ENCODE measurements around the gene ARHGAP10.

ARHGAP10 gene

DNA sequence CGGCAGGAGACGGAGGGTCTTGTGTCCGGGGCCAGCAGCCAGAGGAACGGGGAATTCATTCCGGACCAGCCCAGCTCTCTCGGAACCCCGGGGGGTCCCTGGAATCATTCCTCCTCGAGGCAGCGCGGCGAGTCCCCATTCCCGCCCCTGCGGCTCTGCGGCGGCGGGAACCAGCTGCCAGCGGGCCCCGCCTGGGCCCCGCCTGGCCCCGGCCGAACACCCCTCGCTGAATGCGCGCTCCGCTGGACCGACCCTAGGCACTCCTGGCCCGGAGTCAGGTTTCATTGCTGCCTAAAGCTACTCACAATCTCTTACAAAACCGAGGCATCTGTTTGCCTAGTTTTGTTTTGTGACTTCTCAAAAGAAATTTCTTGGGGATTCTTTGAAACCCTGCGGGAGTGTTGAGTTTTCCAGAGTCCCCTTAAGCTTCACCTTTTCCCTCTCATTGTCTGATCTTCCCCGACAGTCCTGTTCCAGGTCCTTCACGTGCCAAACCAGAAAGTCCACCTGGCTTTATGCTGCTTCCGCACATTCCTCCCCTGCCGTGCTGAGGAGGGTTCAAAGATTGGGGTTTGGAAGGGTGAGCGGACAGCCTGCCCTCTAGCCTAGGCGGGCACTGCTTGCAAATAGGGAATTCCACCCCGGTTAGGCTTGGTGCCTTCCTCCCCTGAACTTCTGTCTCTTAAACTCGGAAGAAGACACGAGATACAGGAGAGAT, 789 bp downstream of the ARHGAP10 start:
- DNase-seq (ENCODE audit: low spot score), result no peak

DNA sequence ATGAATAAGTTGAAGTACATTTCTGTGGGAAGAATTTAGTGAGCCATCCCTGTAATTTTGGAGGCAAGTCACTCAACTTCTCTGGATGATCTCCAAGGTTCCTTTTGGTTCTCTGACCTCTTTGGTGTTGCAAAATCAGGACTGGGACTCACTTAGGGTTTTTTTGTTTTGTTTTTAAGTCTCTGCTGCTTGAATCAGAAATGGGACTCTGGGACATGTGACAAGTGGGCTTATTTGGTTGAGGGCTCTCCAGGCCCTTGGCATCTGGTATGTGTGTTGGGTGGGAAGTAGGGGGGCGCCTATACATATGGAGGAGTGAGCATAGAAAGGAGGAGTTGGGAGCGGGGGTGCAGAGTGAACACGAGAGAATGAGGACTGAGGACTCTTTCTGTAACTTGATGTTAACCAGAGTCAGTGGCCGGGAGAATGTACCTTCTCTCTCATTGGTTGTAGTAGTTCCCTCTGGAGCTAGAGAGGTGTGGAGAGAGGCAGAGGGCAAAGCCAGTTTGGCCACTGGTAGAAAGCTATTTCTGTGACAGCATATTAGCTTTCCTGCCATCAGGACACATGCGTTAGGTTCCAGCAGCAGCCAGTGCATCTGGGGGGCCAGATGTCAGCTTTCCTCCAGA, 1.9 kb downstream of the ARHGAP10 start:
- no peak for DNase-seq (ENCODE audit: low spot score)

DNA sequence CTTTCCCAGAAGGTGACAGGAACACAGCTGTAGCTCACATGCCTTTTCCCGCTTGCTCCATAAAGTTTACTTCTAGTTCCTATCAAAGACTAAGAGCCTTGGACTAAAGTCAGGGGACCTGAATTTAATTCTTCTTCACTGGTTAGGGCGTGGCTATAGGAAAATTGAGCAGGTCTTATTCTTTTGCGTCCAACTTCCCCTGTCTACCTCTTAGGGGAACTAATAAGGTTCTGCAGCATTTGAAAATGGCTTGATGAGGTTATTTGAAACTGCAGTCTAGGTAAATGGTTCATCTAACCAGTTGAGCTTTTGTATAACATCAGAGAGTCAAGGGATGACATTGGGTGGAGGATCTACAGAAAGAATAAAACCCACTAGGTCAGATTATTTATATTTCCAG, 2.6 kb downstream of the ARHGAP10 start:
- DNase-seq (ENCODE audit: low spot score), result no peak

DNA sequence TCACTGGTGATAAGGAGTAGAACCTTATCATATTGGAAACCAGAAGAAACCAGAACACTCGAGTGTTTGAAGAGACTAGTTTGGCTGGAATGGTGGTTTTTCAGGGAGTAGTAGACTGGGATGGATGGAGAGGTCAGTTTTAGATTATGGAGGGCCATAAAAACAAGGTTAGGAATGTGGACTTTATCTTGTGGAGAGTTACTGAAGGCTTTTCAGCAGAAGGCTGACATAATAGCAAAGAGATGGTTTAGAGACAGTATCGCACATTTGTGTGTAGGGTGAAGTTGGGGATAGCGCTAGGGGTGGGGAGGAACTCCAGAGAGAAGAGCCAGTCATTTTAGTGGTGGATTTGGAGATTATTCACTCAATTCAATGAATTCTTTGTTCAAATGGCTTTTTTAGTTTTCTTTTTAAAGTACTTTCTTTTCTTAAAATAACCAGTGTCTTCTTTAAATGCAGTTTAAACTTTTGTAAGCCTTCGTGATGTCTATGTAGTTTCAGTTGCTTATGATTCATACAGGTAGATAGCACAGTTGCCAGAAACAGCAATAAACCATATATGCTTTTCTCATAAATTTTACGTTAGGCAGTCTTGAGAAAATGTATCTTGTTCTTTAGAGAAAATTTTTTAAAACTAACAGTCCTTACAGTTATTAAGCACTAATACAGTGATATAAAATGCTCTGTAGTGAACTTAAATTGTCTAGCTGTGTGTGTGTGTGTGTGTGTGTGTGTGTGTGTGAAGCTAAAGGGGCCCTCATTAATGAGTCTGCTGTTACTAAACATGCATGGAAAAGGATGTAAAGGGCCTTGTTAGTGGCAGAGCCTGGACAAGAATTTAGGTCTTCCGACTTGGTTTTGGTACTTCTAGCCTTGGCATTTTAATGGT, 3.8 kb downstream of the ARHGAP10 start:
- no peak for DNase-seq (ENCODE audit: low spot score)

DNA sequence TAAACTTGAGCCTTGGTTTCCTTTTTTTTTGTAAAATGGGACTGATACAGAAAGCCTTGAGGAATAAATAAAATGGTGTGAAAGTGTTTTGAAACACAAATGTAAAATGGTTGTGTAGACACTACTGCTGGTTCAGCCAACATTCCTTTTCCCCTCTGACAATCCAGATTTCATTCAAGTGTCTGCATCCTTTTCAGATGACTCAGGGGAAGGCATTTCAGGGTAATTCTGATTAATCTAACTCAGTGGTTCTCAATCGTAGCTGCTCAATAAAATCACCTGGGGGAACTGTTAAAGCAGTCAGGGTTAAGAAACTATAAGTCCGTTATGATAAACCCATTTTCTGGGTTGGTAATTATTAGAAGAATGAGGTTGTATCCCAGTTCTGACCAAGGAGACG, 4.6 kb downstream of the ARHGAP10 start:
- DNase-seq (ENCODE audit: low spot score), result no peak

DNA sequence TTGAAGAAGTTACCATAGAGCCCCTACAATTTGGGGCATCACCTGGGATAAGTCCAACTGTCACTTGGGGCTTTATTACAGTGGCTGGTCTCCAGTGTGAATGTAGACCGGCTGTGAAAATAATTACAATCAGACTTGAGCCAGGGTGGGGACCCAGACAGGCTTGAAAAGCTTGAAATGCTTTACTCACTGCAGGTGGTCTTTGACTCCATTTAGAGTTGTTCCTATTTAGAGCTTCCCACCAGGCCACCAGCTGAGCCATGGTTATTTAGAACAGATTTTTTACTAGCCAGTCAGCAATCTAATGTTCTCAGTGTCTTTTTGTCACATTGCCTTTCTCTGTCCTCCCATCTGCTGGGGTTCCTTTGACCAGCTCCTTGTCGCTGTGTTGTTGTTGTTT, 5.7 kb downstream of the ARHGAP10 start:
- no peak for DNase-seq (ENCODE audit: low spot score)

DNA sequence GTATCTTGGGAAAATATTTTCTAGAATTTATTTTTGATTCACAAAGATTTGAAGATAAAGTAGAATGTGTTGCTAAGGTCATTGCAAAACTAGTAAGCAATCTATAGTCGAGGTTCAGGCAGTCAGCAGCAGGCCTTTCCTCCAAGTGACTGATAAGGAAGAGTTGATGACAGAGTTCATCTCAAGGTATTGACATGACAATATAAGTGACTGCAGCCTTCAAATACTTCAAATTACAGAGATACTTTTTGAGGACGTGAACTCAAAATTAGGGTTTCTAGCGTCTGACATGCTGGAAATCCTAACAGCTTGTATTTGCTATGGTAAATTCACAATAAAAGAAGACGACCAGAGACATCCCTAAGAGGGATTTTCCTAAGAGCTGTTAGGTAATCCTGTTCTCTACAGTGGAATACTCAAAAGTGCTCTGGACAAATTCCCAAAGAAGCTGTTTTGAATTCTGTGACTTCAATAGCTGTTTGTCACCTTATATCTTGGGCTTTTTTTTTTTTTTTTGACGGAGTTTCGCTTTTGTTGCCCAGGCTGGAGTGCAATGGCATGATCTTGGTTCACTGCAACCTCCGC, 7.4 kb downstream of the ARHGAP10 start:
- DNase-seq (ENCODE audit: low spot score), result no peak

DNA sequence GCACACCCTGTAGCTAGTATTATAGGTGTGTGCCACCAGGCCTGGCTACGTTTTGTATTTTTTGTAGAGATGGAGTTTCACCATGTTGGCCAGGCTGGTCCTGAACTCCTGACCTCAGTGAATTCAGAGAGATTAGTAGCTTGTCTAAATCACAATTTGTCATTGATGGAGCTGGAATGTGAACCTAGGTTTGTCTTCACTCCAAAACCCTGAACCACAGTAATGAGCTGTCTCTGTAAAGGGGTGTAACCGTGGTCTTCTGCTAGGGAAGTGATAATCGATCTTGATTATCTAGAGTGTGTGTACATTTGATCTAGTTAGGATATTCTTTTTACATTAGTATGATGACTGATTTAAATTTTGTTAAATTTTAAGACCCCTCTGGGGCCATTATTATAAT, 8.3 kb downstream of the ARHGAP10 start:
- no peak for DNase-seq (ENCODE audit: low spot score)

DNA sequence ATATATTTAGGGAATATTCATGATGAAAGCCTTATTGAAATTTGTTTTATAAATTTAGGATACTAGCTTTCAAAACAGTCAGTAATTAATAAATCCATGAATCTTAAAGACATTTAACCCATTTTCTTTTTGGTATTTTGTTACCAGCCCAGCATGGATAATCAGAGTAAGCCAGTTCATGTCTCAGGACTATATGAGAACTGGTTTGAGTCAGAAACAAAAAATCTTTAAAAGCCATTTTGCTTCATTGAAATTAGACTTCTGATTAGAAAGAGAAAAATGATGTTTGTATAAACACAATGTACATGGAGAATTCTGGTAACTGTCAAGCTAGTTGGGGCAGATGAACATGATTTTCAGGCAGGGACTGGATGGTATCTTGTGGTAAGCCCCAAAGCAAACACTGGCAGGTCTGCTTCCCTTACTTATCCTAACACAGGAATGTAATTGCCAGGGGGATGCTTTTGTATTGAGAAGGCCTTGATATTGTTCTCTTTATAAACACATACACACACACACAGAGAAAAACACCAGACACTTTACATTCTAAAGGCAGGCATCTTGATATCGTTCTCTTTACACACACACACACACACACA, 9.4 kb downstream of the ARHGAP10 start:
- DNase-seq (ENCODE audit: low spot score), result no peak

DNA sequence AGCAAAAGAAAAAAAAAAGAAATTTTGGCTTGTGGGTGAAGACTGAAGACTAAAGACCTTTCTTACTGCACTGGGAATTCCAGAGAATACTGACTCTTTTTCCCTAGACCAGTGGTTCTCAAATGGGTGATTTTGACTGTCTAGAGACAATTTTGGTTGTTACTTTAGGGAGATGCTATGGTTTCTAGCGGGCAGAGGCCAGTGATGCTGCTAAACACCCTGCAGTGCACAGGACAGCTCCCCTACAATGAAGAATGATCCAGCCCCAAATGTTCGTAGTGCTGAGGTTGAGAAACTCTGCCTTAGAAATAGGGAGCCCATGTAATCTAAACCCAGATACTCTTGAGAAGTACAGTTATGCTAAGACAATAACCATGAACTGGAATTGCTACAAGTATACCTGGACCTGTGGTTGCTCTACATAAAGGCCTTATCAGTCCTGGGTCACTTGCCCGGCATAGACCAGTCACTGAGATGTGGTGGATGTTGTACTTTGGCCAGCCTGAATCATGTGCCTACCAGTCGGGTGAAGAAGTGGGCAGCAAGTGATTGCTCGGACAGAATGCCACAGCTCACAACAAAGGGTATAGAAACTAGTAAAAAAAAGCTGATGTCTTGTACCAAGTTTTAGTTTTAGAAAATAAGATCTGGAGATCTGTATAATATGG, 16.0 kb downstream of the ARHGAP10 start:
- no peak for DNase-seq (ENCODE audit: low spot score)

DNA sequence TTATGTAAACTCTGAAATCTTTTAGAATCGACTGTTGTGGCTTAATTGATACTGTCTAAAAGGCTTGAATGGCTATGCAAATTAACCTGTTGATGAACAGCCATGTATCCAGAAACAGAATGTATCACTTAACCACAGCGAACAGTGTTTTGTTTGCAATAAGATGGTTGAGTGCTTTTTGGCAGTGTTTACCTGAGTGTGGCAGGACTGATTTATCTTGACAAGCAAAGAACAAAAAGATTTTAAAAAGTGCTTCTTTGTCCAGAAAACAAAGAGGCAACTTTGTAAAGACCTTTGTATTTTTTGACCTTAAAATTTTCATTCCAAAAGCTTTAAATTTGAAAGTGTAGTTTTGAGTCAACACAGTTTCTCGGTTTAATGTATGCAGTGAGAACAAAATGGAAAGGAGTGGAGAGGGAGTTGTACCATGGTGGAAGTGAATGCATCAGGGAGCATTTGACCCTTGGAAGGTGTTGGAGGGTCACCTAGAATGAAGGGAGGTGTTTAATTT, 18.0 kb downstream of the ARHGAP10 start:
- no peak for DNase-seq (ENCODE audit: low spot score)

DNA sequence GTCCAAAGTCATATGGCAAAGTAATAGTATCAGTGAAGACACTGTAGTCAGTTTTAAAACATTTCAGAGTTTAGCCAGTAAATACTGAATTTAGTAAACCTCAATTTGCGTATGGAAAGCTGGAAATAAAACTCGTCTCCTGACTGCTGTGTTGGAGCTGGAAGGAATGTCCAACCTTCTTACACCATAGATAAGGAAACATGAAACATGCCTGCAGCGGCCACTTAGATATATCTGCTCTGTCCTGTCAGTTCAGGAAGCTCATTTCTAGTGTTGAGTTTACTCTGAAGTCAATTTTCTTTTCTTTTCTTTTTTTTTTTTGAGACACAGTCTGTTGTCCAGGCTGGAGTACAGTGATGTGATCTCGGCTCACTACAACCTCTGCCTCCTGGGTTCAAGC, 21.2 kb downstream of the ARHGAP10 start:
- DNase-seq (ENCODE audit: low spot score), result no peak

DNA sequence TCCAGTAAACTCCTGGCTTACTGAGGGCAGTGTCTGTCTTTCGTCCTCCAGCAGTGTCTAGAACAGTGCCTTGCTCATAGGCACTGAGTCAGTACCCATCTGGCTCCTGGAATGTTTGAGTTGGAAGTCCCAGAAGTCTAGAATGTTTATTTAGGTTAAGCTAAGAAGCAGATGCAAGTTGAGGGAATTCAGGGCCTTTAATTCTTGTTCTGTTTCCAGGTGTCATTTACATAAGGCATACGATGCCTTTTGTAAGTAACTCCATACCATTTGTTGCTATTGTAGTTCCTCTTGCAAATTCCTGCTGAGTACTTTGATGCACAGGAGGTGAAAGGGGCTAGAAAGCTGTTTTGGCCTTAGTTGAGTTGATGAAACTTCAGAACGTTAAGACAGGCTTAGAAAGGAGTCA, 22.2 kb downstream of the ARHGAP10 start:
- DNase-seq (ENCODE audit: low spot score), result no peak

DNA sequence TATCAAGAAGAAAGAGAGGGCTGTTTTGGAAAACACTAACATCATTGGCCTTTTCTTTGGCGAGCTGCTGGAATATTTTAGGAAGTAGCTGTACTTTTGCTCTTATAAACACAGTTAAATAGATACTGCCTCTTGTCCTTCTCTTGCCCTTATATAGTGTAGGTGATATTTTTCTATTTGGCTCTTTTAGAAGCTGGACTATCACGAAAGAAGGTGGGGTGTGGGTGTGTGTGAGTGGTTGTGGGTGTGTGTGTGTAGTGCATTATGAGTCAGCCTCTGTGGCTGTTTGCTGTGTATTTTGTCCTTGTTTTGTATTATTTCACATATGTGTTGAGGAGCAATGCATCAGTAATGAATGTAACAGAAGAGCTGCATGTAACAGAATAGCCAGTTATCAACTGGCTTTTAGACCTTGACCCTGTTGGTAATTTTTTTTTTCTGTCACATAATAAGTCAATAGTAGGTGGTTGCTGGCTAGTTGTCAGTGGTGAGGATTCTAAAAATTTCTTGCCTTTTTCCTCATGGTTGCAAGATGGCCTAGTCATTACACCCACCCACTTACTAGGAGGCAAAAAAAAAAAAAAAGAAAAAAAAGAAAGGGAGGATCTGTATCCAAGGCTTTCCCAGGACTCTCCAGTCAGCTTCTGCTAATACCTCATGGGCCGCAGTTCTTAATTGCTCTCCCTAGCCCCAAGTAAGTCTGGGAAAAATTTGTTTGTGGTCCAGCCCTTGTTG, 23.8 kb downstream of the ARHGAP10 start:
- DNase-seq (ENCODE audit: low spot score), result no peak

DNA sequence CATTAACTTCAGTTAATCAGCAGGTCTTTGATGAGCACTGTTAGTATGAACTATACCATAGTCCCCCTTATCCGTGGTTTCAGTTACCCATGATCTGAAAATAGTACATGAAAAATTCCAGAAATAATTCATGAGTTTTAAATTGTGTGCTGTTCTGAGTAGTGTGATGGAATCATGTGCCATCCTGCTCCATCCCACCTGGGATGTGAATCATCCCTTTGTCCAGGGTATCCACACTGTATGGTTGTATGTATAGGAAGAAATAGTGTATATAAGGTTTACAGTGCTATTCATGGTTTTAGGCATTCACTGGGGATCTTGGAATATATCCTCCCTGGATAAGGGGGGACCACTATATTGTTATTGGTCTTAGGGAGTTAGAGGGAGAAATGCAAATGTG, 24.5 kb downstream of the ARHGAP10 start:
- no peak for DNase-seq (ENCODE audit: low spot score)

DNA sequence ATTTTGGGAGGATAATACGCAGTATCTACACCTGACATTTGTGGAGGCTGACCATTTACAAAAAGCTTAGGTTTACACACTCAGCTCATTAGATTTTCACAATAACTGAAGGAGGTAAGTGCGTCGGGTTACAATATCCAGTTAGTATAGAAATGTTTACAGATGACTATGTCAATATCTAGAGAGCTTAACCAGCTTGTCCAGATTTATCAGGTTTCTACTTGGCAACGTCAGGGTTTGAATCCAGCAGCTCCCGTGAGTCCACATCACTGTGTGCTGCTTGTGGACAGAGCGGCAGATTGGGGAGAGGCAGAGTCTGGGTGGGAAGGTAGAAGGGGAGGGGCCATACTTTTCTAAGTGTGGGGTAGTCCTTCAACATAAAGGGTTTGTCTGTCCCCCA, 28.3 kb downstream of the ARHGAP10 start:
- DNase-seq (ENCODE audit: low spot score), result no peak

DNA sequence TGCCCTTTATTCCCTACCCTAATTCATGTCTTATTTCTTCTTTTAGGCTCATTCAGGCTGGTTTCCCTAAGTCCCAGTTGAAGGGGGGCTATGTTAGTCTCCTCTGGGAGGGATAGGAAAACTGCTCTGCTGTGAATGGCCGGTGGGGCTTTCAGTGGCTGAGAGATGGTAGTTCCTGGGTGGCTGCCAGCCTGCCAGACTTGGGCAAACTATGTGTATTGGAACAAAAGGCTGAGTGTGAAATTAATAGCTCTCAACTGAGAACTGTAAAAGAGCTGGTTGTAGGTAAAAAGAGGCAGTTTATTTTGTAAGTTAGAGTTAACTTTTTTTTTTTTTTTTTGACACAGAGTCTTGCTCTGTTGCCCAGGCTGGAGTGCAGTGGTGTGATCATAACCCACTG, 28.8 kb downstream of the ARHGAP10 start:
- DNase-seq (ENCODE audit: low spot score), result no peak

DNA sequence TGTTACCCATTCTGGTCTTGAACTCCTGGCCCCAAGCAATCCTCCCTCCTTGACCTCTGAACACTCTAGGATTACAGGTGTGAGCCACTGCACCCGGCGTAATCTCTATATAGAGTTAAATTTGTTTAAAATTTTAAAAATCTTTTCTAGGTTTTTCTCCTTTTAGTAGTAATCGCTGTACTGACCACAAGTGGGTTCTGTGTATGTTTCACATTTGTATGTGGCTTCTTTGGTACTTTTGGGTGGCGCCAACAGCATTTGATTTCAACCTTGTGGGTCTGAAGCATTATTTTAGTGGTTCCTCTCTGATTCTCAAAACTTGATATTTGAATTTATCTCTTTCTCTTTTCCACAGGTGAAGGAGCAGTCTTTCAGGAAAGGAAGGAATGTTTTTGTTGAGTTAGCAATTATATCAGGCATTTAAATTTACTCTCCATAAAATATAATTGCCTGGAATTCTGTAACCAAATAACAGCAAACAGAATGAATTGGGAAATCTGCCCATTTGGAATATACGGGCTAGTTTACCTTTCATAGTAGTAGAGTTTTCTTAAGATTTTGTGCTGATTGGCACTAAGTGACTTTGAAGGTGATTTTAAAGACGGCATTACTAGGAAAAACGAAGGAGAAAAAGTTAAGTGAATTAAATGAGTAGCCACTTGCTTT, 29.5 kb downstream of the ARHGAP10 start:
- DNase-seq (ENCODE audit: low spot score), result no peak

DNA sequence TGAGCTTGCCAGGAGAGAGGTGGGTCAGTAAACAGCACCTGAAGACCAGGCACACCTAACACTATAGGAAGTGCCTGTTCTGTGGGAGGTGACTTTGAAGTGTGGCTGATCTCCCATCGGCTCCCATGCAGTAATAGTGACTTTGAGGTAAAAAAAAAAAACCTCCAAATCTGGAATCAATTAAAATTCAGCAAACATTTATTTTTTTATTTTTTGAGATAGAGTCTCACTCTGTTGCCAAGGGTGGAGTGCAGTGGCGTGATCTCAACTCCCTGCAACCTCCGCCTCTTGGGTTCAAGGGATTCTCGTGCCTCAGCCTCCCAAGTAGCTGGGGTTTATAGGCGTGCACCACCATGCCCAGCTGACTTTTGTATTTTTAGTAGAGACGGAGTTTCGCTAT, 32.4 kb downstream of the ARHGAP10 start:
- DNase-seq (ENCODE audit: low spot score), result no peak

DNA sequence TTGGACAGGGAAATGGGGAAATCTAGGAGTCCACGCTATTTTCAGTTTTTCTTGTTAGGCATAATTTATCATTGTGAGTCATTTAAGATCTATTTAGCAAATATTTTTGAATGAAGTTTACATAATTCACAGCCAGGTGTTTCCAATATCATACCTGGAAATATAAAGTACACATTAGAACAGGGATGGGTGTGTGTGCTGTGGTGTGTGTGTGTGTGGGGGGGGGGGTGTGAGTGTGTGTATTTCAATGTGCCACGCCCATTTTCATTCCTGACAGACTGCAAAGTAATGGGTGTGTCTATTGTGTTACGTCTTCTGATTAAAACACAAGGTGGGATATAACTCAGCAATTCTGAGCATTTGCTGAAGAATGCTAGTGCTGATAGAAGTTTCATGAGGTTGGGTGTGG, 33.2 kb downstream of the ARHGAP10 start:
- no peak for DNase-seq (ENCODE audit: low spot score)
